HepG2 (cell line): Measurements from ENCODE around the gene PRSS33. TPM values are rescaled to one million over a fixed set of nuclear protein-coding genes. Genes with fewer than 3 reads are reported as not detected.

Experiments
- E2F5 ChIP-seq: sonication (generic); formaldehyde crosslinking; conservative IDR thresholded peaks from 2 replicates; pipeline ENCODE4 v1.4.0; 2020; ENCODE audit warnings: missing genetic modification reagents
- FOXP4 ChIP-seq: sonication (generic); formaldehyde crosslinking; IDR thresholded peaks from 2 replicates; pipeline ENCODE4 v1.4.0; 2020; ENCODE audit warnings: missing genetic modification reagents
- HBP1 ChIP-seq: IDR thresholded peaks from 2 replicates; pipeline ENCODE4 v1.6.1; 2016; ENCODE audit warnings: low read depth, control low read depth
- HMG20B ChIP-seq: conservative IDR thresholded peaks from 2 replicates; pipeline ENCODE4 v1.6.1; 2016; ENCODE audit warnings: missing genetic modification reagents, missing compliant biosample characterization
- KAT7 ChIP-seq: IDR thresholded peaks from 2 replicates; pipeline ENCODE4 v1.6.1; 2018; ENCODE audit warnings: borderline replicate concordance, missing compliant biosample characterization
- MEIS2 ChIP-seq: sonication (generic); formaldehyde crosslinking; IDR thresholded peaks from 2 replicates; pipeline ENCODE4 v1.9.0; 2021; ENCODE audit warnings: mild to moderate bottlenecking, missing genetic modification reagents
- NCOA1 ChIP-seq: sonication (generic); formaldehyde crosslinking; IDR thresholded peaks from 2 replicates; pipeline ENCODE4 v1.9.0; 2021; ENCODE audit warnings: missing genetic modification reagents
- PPARG ChIP-seq: conservative IDR thresholded peaks from 2 replicates; pipeline ENCODE4 v1.6.1; 2016; ENCODE audit warnings: missing biosample characterization, missing genetic modification reagents
- PRDM4 ChIP-seq: sonication (generic); formaldehyde crosslinking; IDR thresholded peaks from 2 replicates; pipeline ENCODE4 v1.9.0; 2021; ENCODE audit warnings: missing genetic modification reagents, borderline replicate concordance
- RFXAP ChIP-seq: sonication (generic); formaldehyde crosslinking; IDR thresholded peaks from 2 replicates; pipeline ENCODE4 v1.4.0; 2020; ENCODE audit warnings: missing genetic modification reagents, borderline replicate concordance
- RNF2 ChIP-seq: fragments of 450-650 bp; conservative IDR thresholded peaks from 2 replicates; pipeline ENCODE4 v1.6.1; 2016; ENCODE audit warnings: low read depth
- SRSF4 ChIP-seq: fragments of 200-400 bp; formaldehyde crosslinking; IDR thresholded peaks from one replicate; pipeline ENCODE4 v1.6.1; 2018; ENCODE audit warnings: mild to moderate bottlenecking, low read depth, low read length, moderate library complexity; ENCODE audit not compliant: poor library complexity, severe bottlenecking
- U2AF1 ChIP-seq: fragments of 200-400 bp; formaldehyde crosslinking; optimal IDR thresholded peaks from 2 replicates; pipeline ENCODE3; 2017; ENCODE audit warnings: mild to moderate bottlenecking, low read depth, low read length
- U2AF2 ChIP-seq: fragments of 200-400 bp; formaldehyde crosslinking; IDR thresholded peaks from 2 replicates; pipeline ENCODE4 v1.6.1; 2017; ENCODE audit warnings: low read depth, mild to moderate bottlenecking, low read length
- ZNF674 ChIP-seq: sonication (generic); formaldehyde crosslinking; IDR thresholded peaks from 2 replicates; pipeline ENCODE4 v1.5.0; 2020; ENCODE audit warnings: low read depth, mild to moderate bottlenecking, missing genetic modification reagents
- ZNF687 ChIP-seq: sonication (generic); formaldehyde crosslinking; IDR thresholded peaks from 2 replicates; pipeline ENCODE4 v1.5.1; 2020; ENCODE audit warnings: mild to moderate bottlenecking, missing genetic modification reagents, moderate library complexity
- ZNF784 ChIP-seq: sonication (generic); formaldehyde crosslinking; IDR thresholded peaks from 2 replicates; pipeline ENCODE4 v1.5.1; 2020; ENCODE audit warnings: missing genetic modification reagents, mild to moderate bottlenecking, borderline replicate concordance
- ZNF839 ChIP-seq: sonication (generic); formaldehyde crosslinking; IDR thresholded peaks from 2 replicates; pipeline ENCODE4 v1.4.0; 2020; ENCODE audit warnings: missing genetic modification reagents, mild to moderate bottlenecking, borderline replicate concordance
- polyA plus RNA-seq, 8 experiments: library from polyadenylated mRNA; depleted of rRNA in 3 of 8; stranded (reverse) in 7 of 8; unstranded in 1 of 8; fragments of >200 nt; fragmentation: Illumina TruSeq in 4 of 8; extraction: Trizol in 4 of 8; gene quantifications; 2 replicates each; pipeline versions ENCODE4 v1.2.1 to v1.2.3, GENCODE V29; 2011 to 2016; ENCODE audit warnings: low read depth in 4 of 8, missing spikeins in 1 of 8, mixed read lengths in 1 of 8; ENCODE audit not compliant: insufficient read depth in 1 of 8
- total RNA-seq, 5 experiments: library from RNA; depleted of rRNA; stranded (reverse); fragments of >200 nt; fragmentation: Illumina TruSeq; extraction: Trizol; gene quantifications; 2 replicates each; pipeline ENCODE4 v1.2.3, GENCODE V29; 2016; ENCODE audit warnings: low read depth in 1 of 5

Gene PRSS33
- total and polyA plus RNA-seq, 2 of the 13 experiments (the other 11 are each of a cell fraction or from before 2014, with no cell fraction given), result not detected

GRCh38 chr16:2751577-2752034 lies 35.8 kb downstream of the PRSS33 start (continued):
- no peak for TF ChIP-seq RNF2
- TF ChIP-seq U2AF1, result no peak
- no peak for TF ChIP-seq PPARG (CRISPR knock-in tag)
- TF ChIP-seq ZNF674 (CRISPR knock-in tag), result no peak
- TF ChIP-seq ZNF687 (CRISPR knock-in tag), result no peak
- TF ChIP-seq E2F5 (CRISPR knock-in tag), result no peak
- TF ChIP-seq ZNF839 (CRISPR knock-in tag), result no peak
- TF ChIP-seq MEIS2 (CRISPR knock-in tag), result peak; percentile 13
- no peak; the same call in 1 of the 2 replicates for TF ChIP-seq NCOA1 (CRISPR knock-in tag)
- TF ChIP-seq KAT7 (CRISPR knock-in tag), result no peak
- no peak for TF ChIP-seq U2AF2
- no peak for TF ChIP-seq FOXP4 (CRISPR knock-in tag)
- TF ChIP-seq RFXAP (CRISPR knock-in tag), result no peak
- TF ChIP-seq HBP1, result 0 out of 2 replicates have a peak, but pooled peaks have one; percentile 21
- TF ChIP-seq PRDM4 (CRISPR knock-in tag), result no peak
- no peak for TF ChIP-seq SRSF4
- TF ChIP-seq ZNF784, result no peak; the same call in 1 of the 2 replicates
- no peak for TF ChIP-seq HMG20B (CRISPR knock-in tag)
